Nephron (organoid): ENCODE results near the gene PPOX.

Experiments
- H3K27ac Mint-ChIP-seq, 3 experiments: 2 replicates each; pipeline ENCODE4 v1.8.0; 2020; ENCODE audit warnings: mixed read lengths in 3 of 3, mild to moderate bottlenecking in 2 of 3, moderate library complexity in 1 of 3
- H3K27me3 Mint-ChIP-seq: 2 replicates; pipeline ENCODE4 v1.8.0; 2021; ENCODE audit warnings: low read depth, mild to moderate bottlenecking, moderate library complexity, mixed read lengths
- H3K36me3 Mint-ChIP-seq: 2 replicates; pipeline ENCODE4 v1.8.0; 2020; ENCODE audit warnings: low read depth, mixed read lengths
- H3K4me1 Mint-ChIP-seq: 2 replicates; pipeline ENCODE4 v1.8.0; 2020; ENCODE audit warnings: mixed read lengths
- H3K4me3 Mint-ChIP-seq, 3 experiments: 2 replicates each; pipeline ENCODE4 v1.8.0; 2020; ENCODE audit warnings: mild to moderate bottlenecking in 3 of 3, mixed read lengths in 3 of 3, moderate library complexity in 2 of 3
- H3K9me3 Mint-ChIP-seq: 2 replicates; pipeline ENCODE4 v1.8.0; 2020; ENCODE audit warnings: mixed read lengths
- CTCF ChIP-seq, 3 experiments: fragments of 200-600 bp; sonication (generic); IDR thresholded peaks; one replicate each; pipeline ENCODE4 v1.5.0; 2021; ENCODE audit warnings: antibody characterized with exemption in 3 of 3; ENCODE audit not compliant: unreplicated experiment in 3 of 3

Gene PPOX

DNA sequence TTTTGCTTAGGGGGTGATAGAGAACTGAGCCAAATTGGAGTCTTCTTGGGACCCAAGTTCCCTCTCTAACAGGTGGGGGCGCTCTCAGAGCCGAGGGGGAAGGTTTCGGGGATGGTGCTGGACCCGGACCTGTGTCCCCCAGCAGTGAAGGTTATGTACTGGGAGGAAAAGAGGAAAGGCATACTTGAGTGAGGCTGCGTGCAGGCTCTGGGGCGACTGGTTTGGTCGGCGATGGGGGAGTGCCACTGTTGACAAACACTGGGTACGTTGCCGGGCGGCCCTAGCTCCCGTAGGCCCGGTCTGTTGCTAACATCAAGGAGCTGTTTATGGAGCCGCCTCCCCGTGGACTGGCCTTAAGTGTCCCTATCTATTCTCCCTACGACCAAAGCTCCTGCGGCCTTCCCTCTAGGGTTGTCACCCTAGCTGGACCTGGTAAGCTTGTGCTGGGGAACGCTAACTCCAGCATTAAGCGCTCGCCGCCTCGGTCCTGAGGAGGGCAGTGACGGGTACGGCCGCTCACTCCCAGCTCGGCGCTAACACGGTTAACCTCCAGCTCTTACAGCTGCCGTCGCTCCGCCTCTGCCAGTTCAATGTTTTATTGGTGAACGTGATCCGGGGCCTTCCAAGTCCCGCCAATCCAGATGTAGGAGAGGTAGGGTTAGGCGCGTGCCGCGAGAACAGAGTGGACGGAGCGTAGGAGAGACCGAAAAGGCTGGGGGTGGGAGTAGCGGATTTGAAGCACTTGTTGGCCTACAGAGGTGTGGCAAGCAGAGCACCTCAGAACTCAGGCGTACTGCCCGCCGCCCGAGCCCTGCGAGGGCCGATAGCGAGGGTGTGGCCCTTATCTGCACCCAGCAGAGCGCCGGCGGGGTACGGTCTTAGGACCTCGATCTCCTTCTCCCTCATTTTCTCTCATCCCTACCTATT is at the start of gene PPOX:
PPOX (plus strand) TSS at position 685 of the 927 bp plus-strand sequence. CDS start 422 bp downstream, outside the sequence.
- peak within 1 kb of the TSS; percentile 83 to 94 (median 88) for H3K4me3 Mint-ChIP-seq
- no peaks in the 10 kb centered on the region for H3K9me3 Mint-ChIP-seq
- no peaks in the 10 kb centered on the region for H3K27me3 Mint-ChIP-seq
- peaks cover 41% of the 10 kb centered on the region for H3K36me3 Mint-ChIP-seq
- peak within 1 kb of the TSS; percentile 88 to 93 (median 90) for H3K27ac Mint-ChIP-seq
- TF ChIP-seq CTCF (IDR thresholded peaks at IDR 0.05; ENCODE audit: unreplicated experiment in 3 of 3) = peak; percentile 27 to 48 (median 46)
- H3K4me1 Mint-ChIP-seq = peaks cover 41% of the 10 kb centered on the region

- peaks cover 43% of the 10 kb centered on the region for H3K4me1 Mint-ChIP-seq
- no peaks in the 10 kb centered on the region for H3K9me3 Mint-ChIP-seq
- no peaks in the 10 kb centered on the region for H3K27me3 Mint-ChIP-seq
- H3K36me3 Mint-ChIP-seq = peaks cover 32% of the 10 kb centered on the region
- peak within 1 kb of the TSS; percentile 67 to 92 (median 83) for H3K27ac Mint-ChIP-seq
- peak within 1 kb of the TSS; percentile 95 to 98 (median 97) for H3K4me3 Mint-ChIP-seq
- TF ChIP-seq CTCF (IDR thresholded peaks at IDR 0.05; ENCODE audit: unreplicated experiment in 3 of 3) = no peak
Observed at GRCh38 chr1:161117759-161118581, 48.3 kb upstream of the PPOX start, which contains the start of the genes NIT1 and PFDN2. Gene NIT1, plus strand, starts transcription at chr1:161118105. Its CDS starts 72 bp downstream, at chr1:161118177. Gene PFDN2, minus strand, starts transcription at chr1:161118037. Its CDS starts 11 bp downstream, at chr1:161118026.

GRCh38 chr1:161119092-161119903 is 46.9 kb upstream of the PPOX start:
- peak overlapping the region; percentile 67 to 92 (median 83) for H3K27ac Mint-ChIP-seq
- no peaks in the 10 kb centered on the region for H3K9me3 Mint-ChIP-seq
- peaks cover 45% of the 10 kb centered on the region for H3K36me3 Mint-ChIP-seq
- H3K27me3 Mint-ChIP-seq = no peaks in the 10 kb centered on the region
- peak; percentile 31 to 46 (median 40) for TF ChIP-seq CTCF (IDR thresholded peaks at IDR 0.05; ENCODE audit: unreplicated experiment in 3 of 3)
- H3K4me3 Mint-ChIP-seq = peak overlapping the region; percentile 95 to 98 (median 97)
- H3K4me1 Mint-ChIP-seq = peaks cover 43% of the 10 kb centered on the region

GRCh38 chr1:161121042-161121650 is 45.1 kb upstream of the PPOX start:
- H3K27ac Mint-ChIP-seq = peak overlapping the region in 1 of 3 experiments; percentile 76
- H3K9me3 Mint-ChIP-seq = no peaks in the 10 kb centered on the region
- no peaks in the 10 kb centered on the region for H3K27me3 Mint-ChIP-seq
- H3K4me3 Mint-ChIP-seq = peak overlapping the region in 2 of 3 experiments; percentile 24 to 29
- peaks cover 55% of the 10 kb centered on the region for H3K36me3 Mint-ChIP-seq
- no peak for TF ChIP-seq CTCF (IDR thresholded peaks at IDR 0.05; ENCODE audit: unreplicated experiment in 3 of 3)
- peaks cover 38% of the 10 kb centered on the region for H3K4me1 Mint-ChIP-seq

- Mint-ChIP-seq H3K4me1 (peaks cover 38% of the 10 kb centered on the region), H3K27me3 (no peaks in the 10 kb centered on the region), H3K9me3 (no peaks in the 10 kb centered on the region), H3K27ac (no peak overlapping the region), H3K36me3 (peaks cover 61% of the 10 kb centered on the region), H3K4me3 (no peak overlapping the region)
- no peak for TF ChIP-seq CTCF (IDR thresholded peaks at IDR 0.05; ENCODE audit: unreplicated experiment in 3 of 3)
Observed at GRCh38 chr1:161121834-161122233, 44.4 kb upstream of the PPOX start.
